B cell (primary cell): ENCODE data around the gene MECR. TPM values are rescaled to one million over a fixed set of nuclear protein-coding genes. Genes with fewer than 3 reads are reported as not detected.

ENCODE experiments used
- ATAC-seq: fragments of 200-7000 bp; cut with Tn5 transposase; one replicate; pipeline ENCODE4 v1.10.0; 2021; ENCODE audit warnings: low read depth, mild to moderate bottlenecking, moderate number of reproducible peaks, moderate library complexity
- CTCF ChIA-PET: fragments of 350-600 bp; sonication (Branson Sonifier 250); formaldehyde crosslinking; loops from one replicate; lab custom pipeline; 2021; ENCODE audit warnings: antibody characterized with exemption, inconsistent platforms; lab: Charles Lee
- POLR2A ChIA-PET: fragments of 350-600 bp; sonication (Branson Sonifier 250); formaldehyde crosslinking; loops from one replicate; lab custom pipeline; 2021; ENCODE audit warnings: antibody characterized with exemption; lab: Charles Lee
- DNase-seq: peaks from one replicate; pipeline ENCODE4 v3.0.0; 2013
- H2AFZ ChIP-seq: 2 replicates; pipeline ENCODE4 v1.6.1; 2012; ENCODE audit warnings: mild to moderate bottlenecking, low read depth, low read length; ENCODE audit not compliant: insufficient read depth, poor library complexity, severe bottlenecking
- H3K27ac ChIP-seq, 2 donors: 1 replicate in 1 of 2; 2 replicates in 1 of 2; pipeline ENCODE4 v1.5.1; 2012 to 2013; ENCODE audit warnings: low read length in 2 of 2, mild to moderate bottlenecking in 2 of 2, moderate library complexity in 1 of 2
- H3K27me3 ChIP-seq, 4 experiments: fragments of 200-600 bp in 1 of 4; sonication (generic) in 1 of 4; replicated peaks in 1 of 4; 1 replicate in 2 of 4; 2 replicates in 2 of 4; pipeline versions ENCODE4 v1.6.1 to v1.7.0; 2013 to 2016; ENCODE audit warnings: low read length in 3 of 4, mild to moderate bottlenecking in 2 of 4, mixed read lengths in 1 of 4, moderate library complexity in 1 of 4; ENCODE audit not compliant: insufficient read depth in 4 of 4, control insufficient read depth in 3 of 4; ENCODE audit errors: control extremely low read depth in 1 of 4
- H3K36me3 ChIP-seq, 2 experiments: replicated peaks in 1 of 2; 1 replicate in 1 of 2; 2 replicates in 1 of 2; pipeline versions ENCODE4 v1.6.1 to v1.7.1; 2013; ENCODE audit warnings: low read length in 1 of 2; ENCODE audit not compliant: insufficient read depth in 2 of 2, control insufficient read depth in 1 of 2; ENCODE audit errors: control extremely low read depth in 1 of 2, extremely low read depth in 1 of 2
- H3K4me1 ChIP-seq, 2 donors: fragments of 200-600 bp in 1 of 2; sonication (generic) in 1 of 2; 1 replicate in 1 of 2; 2 replicates in 1 of 2; pipeline versions ENCODE4 v1.5.1 to v1.6.1; 2013 to 2017; ENCODE audit warnings: low read length in 2 of 2; ENCODE audit not compliant: control insufficient read depth in 2 of 2, insufficient read depth in 2 of 2
- H3K4me2 ChIP-seq: replicated peaks from 2 replicates; pipeline ENCODE3; 2012; ENCODE audit warnings: mild to moderate bottlenecking, low read depth, low read length; ENCODE audit not compliant: poor library complexity, severe bottlenecking
- H3K4me3 ChIP-seq, 5 experiments: fragments of 200-600 bp in 1 of 5; sonication (generic) in 1 of 5; 1 replicate in 3 of 5; 2 replicates in 2 of 5; pipeline versions ENCODE4 v1.5.1 to v1.7.0; 2011 to 2016; ENCODE audit warnings: low read length in 4 of 5, mild to moderate bottlenecking in 4 of 5, low read depth in 2 of 5, control low read depth in 1 of 5, moderate library complexity in 1 of 5; ENCODE audit not compliant: insufficient read depth in 1 of 5; ENCODE audit errors: control extremely low read depth in 1 of 5, extremely low read depth in 1 of 5
- H3K79me2 ChIP-seq: fragments of 200-600 bp; sonication (generic); one replicate; pipeline ENCODE4 v1.6.0; 2016; ENCODE audit warnings: low read length; ENCODE audit not compliant: control insufficient read depth, insufficient read depth
- H3K9ac ChIP-seq: fragments of 200-600 bp; sonication (generic); 2 replicates; pipeline ENCODE4 v1.6.1; 2017; ENCODE audit warnings: mild to moderate bottlenecking, low read length, moderate library complexity
- H3K9me3 ChIP-seq, 3 donors: one replicate each; pipeline versions ENCODE4 v1.6.1 to v1.7.1; 2013; ENCODE audit warnings: low read length in 2 of 3; ENCODE audit not compliant: control insufficient read depth in 2 of 3, insufficient read depth in 1 of 3; ENCODE audit errors: control extremely low read depth in 1 of 3
- H4K20me1 ChIP-seq: 2 replicates; pipeline ENCODE4 v1.6.0; 2012; ENCODE audit warnings: mild to moderate bottlenecking, low read length; ENCODE audit not compliant: insufficient read depth, control insufficient read depth, poor library complexity, severe bottlenecking
- H3K27ac Mint-ChIP-seq: one replicate; pipeline ENCODE4 v1.8.0; 2021; ENCODE audit warnings: mixed read lengths
- H3K27me3 Mint-ChIP-seq: one replicate; pipeline ENCODE4 v1.8.0; 2021; ENCODE audit warnings: mixed read lengths
- H3K4me1 Mint-ChIP-seq: one replicate; pipeline ENCODE4 v1.8.0; 2021; ENCODE audit warnings: mixed read lengths
- H3K4me3 Mint-ChIP-seq: one replicate; pipeline ENCODE4 v1.8.0; 2021; ENCODE audit warnings: mixed read lengths
- H3K9me3 Mint-ChIP-seq: one replicate; pipeline ENCODE4 v1.8.0; 2022; ENCODE audit warnings: mixed read lengths; ENCODE audit not compliant: insufficient read depth
- CTCF ChIP-seq: fragments of 200-600 bp; IDR thresholded peaks from one replicate; pipeline ENCODE4 v1.8.0; 2022; ENCODE audit warnings: antibody characterized with exemption, mild to moderate bottlenecking
- EZH2 ChIP-seq: IDR thresholded peaks from 2 replicates; pipeline ENCODE4 v1.6.1; 2012; ENCODE audit warnings: borderline replicate concordance, low read depth, mild to moderate bottlenecking, moderate library complexity, low read length; ENCODE audit not compliant: insufficient read depth, poor library complexity, severe bottlenecking
- WGBS: methylation state at CpG from one replicate; pipeline ENCODE4 v1.1.5; 2013; ENCODE audit warnings: missing lambda C conversion rate; ENCODE audit not compliant: insufficient coverage; 5-methylcytosine and 5-hydroxymethylcytosine counted together
- intact Hi-C: fragments of 100-400 bp; cut with micrococcal nuclease; formaldehyde crosslinking; loops from one replicate; pipeline ENCODE4 v1.10.0; 2022
- polyA plus RNA-seq: library from polyadenylated mRNA; depleted of rRNA; stranded (reverse); fragments of >200 nt; gene quantifications from 2 replicates; pipeline ENCODE4 v1.2.3, GENCODE V29; 2012
- total RNA-seq, 2 donors: library from RNA; stranded (reverse); fragments of 120-200 nt in 1 of 2; gene quantifications; 1 replicate in 1 of 2; 2 replicates in 1 of 2; pipeline versions ENCODE4 v1.2.3 to v1.2.4, GENCODE V29; 2013 to 2022

The MECR gene
- total and polyA plus RNA-seq, 2 donors (not counting 1 experiment from before 2014, with no cell fraction given) = 15.9 to 16.2 TPM

- Histone ChIP-seq H3K79me2 (no peaks in the 10 kb centered on the region), H4K20me1 (no peaks in the 10 kb centered on the region), H2AFZ (no peak overlapping the region), H3K36me3 (no peaks in the 10 kb centered on the region), H3K9ac (no peak overlapping the region), H3K4me1 (no peaks in the 10 kb centered on the region), H3K27ac (no peak overlapping the region), H3K9me3 (no peaks in the 10 kb centered on the region), H3K4me2 (no peak overlapping the region), H3K4me3 (no peak overlapping the region), H3K27me3 (peaks cover 0 to 12% (median under 1%) of the 10 kb centered on the region in 4 experiments)
- DNase-seq (no peak), ATAC-seq (no peak)
- ChIA-PET CTCF (no interaction called here), POLR2A (no interaction called here)
- 100% methylated on average over 1 of the region's 3 CpGs for WGBS
- Mint-ChIP-seq H3K9me3 (no peaks in the 10 kb centered on the region), H3K27me3 (peaks cover 29% of the 10 kb centered on the region), H3K27ac (no peak overlapping the region), H3K4me3 (no peak overlapping the region), H3K4me1 (no peaks in the 10 kb centered on the region)
- intact Hi-C loops = no loop called here
- TF ChIP-seq CTCF = no peak
- no peak for TF ChIP-seq EZH2
These were observed 22.4 kb upstream of the MECR start for GRCh38 chr1:29253180-29253579.

GRCh38 chr1:29251164-29252124, 20.7 kb upstream of the MECR start:
- H2AFZ ChIP-seq = no peak overlapping the region
- no peaks in the 10 kb centered on the region for H3K36me3 ChIP-seq
- no peak overlapping the region for H3K27ac ChIP-seq
- WGBS = 88% methylated on average over 7 of the region's 8 CpGs
- no peak overlapping the region for H3K4me3 ChIP-seq
- DNase-seq = no peak
- CTCF ChIA-PET = no interaction called here
- no peak for TF ChIP-seq CTCF
- peaks cover 0 to 3% (median 0%) of the 10 kb centered on the region in 4 experiments for H3K27me3 ChIP-seq
- no peaks in the 10 kb centered on the region for H3K4me1 ChIP-seq
- Mint-ChIP-seq H3K4me3 (no peak overlapping the region), H3K27ac (no peak overlapping the region), H3K4me1 (no peaks in the 10 kb centered on the region), H3K27me3 (peaks cover 21% of the 10 kb centered on the region), H3K9me3 (no peaks in the 10 kb centered on the region)
- H3K4me2 ChIP-seq = no peak overlapping the region
- H4K20me1 ChIP-seq = no peaks in the 10 kb centered on the region
- no peak for ATAC-seq
- no peaks in the 10 kb centered on the region for H3K79me2 ChIP-seq
- no peaks in the 10 kb centered on the region for H3K9me3 ChIP-seq
- POLR2A ChIA-PET = no interaction called here
- intact Hi-C loops = no loop called here
- H3K9ac ChIP-seq = no peak overlapping the region
